Measurements from ENCODE around the gene MCM7.

DNA sequence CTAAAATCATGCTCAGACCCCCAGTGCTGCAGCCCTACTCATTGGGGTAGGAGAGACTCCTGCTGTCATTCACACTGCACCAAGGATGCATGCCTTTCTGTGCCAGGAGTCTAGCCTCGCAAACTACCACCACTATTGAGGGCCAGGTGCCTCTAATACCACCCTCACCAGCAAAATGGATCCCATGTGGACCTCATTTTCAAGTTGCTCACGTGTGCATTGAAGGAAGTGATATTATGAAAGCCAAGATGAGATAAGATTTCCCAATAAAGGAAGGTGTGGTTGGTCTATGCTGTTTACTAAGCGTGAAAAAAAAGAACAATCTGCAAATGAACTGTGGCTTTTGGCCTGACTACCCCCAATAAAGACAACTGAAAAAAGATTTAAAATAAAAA lies 40.4 kb upstream of the MCM7 start:
- TF ChIP-seq RAD21 (CRISPR knock-in tag; IDR thresholded peaks at IDR 0.05) = no peak
- TF ChIP-seq, protein P1, sequence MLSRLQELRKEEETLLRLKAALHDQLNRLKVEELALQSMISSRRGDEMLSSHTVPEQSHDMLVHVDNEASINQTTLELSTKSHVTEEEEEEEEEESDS (CRISPR knock-in tag; IDR thresholded peaks at IDR 0.05; ENCODE audit: borderline replicate concordance) = no peak
- no peak for TF ChIP-seq ZBTB42 (CRISPR knock-in tag; IDR thresholded peaks at IDR 0.05)
- TF ChIP-seq ZZZ3 (CRISPR knock-in tag; IDR thresholded peaks at IDR 0.05; ENCODE audit: borderline replicate concordance) = no peak
- TF ChIP-seq, protein P2, sequence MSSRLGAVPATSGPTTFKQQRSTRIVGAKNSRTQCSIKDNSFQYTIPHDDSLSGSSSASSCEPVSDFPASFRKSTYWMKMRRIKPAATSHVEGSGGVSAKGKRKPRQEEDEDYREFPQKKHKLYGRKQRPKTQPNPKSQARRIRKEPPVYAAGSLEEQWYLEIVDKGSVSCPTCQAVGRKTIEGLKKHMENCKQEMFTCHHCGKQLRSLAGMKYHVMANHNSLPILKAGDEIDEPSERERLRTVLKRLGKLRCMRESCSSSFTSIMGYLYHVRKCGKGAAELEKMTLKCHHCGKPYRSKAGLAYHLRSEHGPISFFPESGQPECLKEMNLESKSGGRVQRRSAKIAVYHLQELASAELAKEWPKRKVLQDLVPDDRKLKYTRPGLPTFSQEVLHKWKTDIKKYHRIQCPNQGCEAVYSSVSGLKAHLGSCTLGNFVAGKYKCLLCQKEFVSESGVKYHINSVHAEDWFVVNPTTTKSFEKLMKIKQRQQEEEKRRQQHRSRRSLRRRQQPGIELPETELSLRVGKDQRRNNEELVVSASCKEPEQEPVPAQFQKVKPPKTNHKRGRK (CRISPR knock-in tag; IDR thresholded peaks at IDR 0.05) = no peak
- TF ChIP-seq YY1 (IDR thresholded peaks at IDR 0.05; ENCODE audit: insufficient read depth, insufficient replicate concordance, low read depth, low read length) = no peak
- TF ChIP-seq EZH2 (conservative IDR thresholded peaks at IDR 0.05; ENCODE audit: low read depth, low read length) = no peak
- TF ChIP-seq TAF1 (CRISPR knock-in tag; IDR thresholded peaks at IDR 0.05) = no peak

All from HepG2 (cell line).